Loucy (cell line): Measurements from ENCODE around the gene GPBAR1.
A peak's percentile ranks its signal among the peaks of the same experiment; 100 is the strongest.

Source experiments
- H2AFZ ChIP-seq: fragments of 200-600 bp; sonication (generic); 2 replicates; pipeline ENCODE4 v1.6.0; 2016; ENCODE audit warnings: antibody characterized with exemption, mild to moderate bottlenecking, low read length, moderate library complexity
- H3F3A ChIP-seq: fragments of 200-600 bp; 2 replicates; pipeline ENCODE4 v1.6.0; 2016; ENCODE audit warnings: antibody characterized with exemption, low read depth, mild to moderate bottlenecking
- H3K27me3 ChIP-seq: fragments of 200-600 bp; sonication (generic); 2 replicates; pipeline ENCODE4 v1.6.1; 2014; ENCODE audit warnings: low read length, mild to moderate bottlenecking; ENCODE audit not compliant: insufficient read depth, poor library complexity, severe bottlenecking
- H3K36me3 ChIP-seq: fragments of 200-600 bp; sonication (generic); 2 replicates; pipeline ENCODE4 v1.6.1; 2016; ENCODE audit warnings: low read length; ENCODE audit not compliant: insufficient read depth
- H3K4me1 ChIP-seq: fragments of 200-600 bp; sonication (generic); 2 replicates; pipeline ENCODE4 v1.5.1; 2014; ENCODE audit warnings: low read length, mild to moderate bottlenecking; ENCODE audit not compliant: insufficient read depth, poor library complexity, severe bottlenecking
- H3K4me2 ChIP-seq: fragments of 200-600 bp; sonication (generic); 2 replicates; pipeline ENCODE4 v1.6.0; 2014; ENCODE audit warnings: antibody characterized with exemption, low read length, low read depth, mild to moderate bottlenecking; ENCODE audit not compliant: poor library complexity, severe bottlenecking
- H3K4me3 ChIP-seq: fragments of 200-600 bp; sonication (generic); 2 replicates; pipeline ENCODE4 v1.5.1; 2014; ENCODE audit warnings: low read length, mild to moderate bottlenecking, mixed read lengths; ENCODE audit not compliant: poor library complexity, severe bottlenecking
- H3K79me2 ChIP-seq: fragments of 200-600 bp; sonication (generic); 2 replicates; pipeline ENCODE4 v1.6.1; 2014; ENCODE audit warnings: low read length; ENCODE audit not compliant: insufficient read depth
- H3K9ac ChIP-seq: fragments of 200-600 bp; sonication (generic); 2 replicates; pipeline ENCODE4 v1.6.0; 2014; ENCODE audit warnings: mild to moderate bottlenecking, low read depth, low read length, moderate library complexity; ENCODE audit not compliant: poor library complexity, severe bottlenecking
- H3K9me2 ChIP-seq: fragments of 200-600 bp; sonication (generic); replicated peaks from 2 replicates; pipeline ENCODE4 v1.6.1; 2016; ENCODE audit warnings: low read depth, low read length, mixed read lengths
- H3K9me3 ChIP-seq: fragments of 200-600 bp; sonication (generic); 2 replicates; pipeline ENCODE4 v1.6.1; 2014; ENCODE audit warnings: mild to moderate bottlenecking, antibody characterized with exemption, low read length, low read depth; ENCODE audit not compliant: insufficient read depth
- H4K20me1 ChIP-seq: fragments of 200-600 bp; sonication (generic); 2 replicates; pipeline ENCODE4 v1.6.0; 2014; ENCODE audit warnings: antibody characterized with exemption, low read length, mild to moderate bottlenecking; ENCODE audit not compliant: insufficient read depth, poor library complexity, severe bottlenecking
- EZH2phosphoT487 ChIP-seq: fragments of 200-600 bp; IDR thresholded peaks from 2 replicates; pipeline ENCODE4 v1.6.1; 2018; ENCODE audit warnings: antibody characterized with exemption, mild to moderate bottlenecking, moderate library complexity, borderline replicate concordance
- TF ChIP-seq, protein P1 (sequence below): fragments of 200-600 bp; sonication (generic); conservative IDR thresholded peaks from 2 replicates; pipeline ENCODE4 v1.5.1; 2014; ENCODE audit warnings: mild to moderate bottlenecking, antibody characterized with exemption, low read length

GPBAR1 gene

DNA sequence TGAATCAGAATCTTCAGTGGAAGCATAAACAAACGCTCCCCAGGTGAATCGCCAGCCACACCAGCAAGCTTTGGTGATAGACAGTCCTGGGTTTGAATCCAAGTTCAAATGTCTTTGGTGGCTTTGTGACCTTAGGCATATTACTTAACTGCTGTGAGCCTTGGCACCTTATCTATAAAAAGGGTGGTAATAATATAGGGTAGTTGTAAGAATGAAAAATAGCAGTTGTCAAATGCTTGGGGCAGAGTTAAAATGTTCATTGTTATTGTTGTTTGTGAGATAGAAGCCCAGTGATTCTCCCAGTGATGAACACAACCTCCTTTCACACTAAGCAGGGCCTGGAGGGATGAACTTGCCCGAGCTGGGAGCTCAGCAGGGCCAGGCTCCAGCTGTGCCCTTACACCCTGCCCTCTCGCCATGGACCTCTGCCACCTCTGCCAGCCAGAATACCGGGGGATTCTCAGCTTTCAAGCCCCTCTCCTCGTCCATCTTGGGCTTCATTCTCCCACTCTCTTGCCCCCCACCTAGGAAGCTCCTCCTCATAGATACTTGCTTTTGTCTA, 37.6 kb downstream of the GPBAR1 start:
- Histone ChIP-seq H3K9ac (no peak overlapping the region), H3K4me3 (no peak overlapping the region), H3K4me2 (no peak overlapping the region), H3K27me3 (no peaks in the 10 kb centered on the region), H2AFZ (no peak overlapping the region), H3K36me3 (no peaks in the 10 kb centered on the region), H3K79me2 (no peaks in the 10 kb centered on the region), H3K9me3 (no peaks in the 10 kb centered on the region), H3K4me1 (peaks cover 2% of the 10 kb centered on the region), H3F3A (no peaks in the 10 kb centered on the region), H3K9me2 (no peaks in the 10 kb centered on the region), H4K20me1 (no peaks in the 10 kb centered on the region)
- TF ChIP-seq, protein P1, sequence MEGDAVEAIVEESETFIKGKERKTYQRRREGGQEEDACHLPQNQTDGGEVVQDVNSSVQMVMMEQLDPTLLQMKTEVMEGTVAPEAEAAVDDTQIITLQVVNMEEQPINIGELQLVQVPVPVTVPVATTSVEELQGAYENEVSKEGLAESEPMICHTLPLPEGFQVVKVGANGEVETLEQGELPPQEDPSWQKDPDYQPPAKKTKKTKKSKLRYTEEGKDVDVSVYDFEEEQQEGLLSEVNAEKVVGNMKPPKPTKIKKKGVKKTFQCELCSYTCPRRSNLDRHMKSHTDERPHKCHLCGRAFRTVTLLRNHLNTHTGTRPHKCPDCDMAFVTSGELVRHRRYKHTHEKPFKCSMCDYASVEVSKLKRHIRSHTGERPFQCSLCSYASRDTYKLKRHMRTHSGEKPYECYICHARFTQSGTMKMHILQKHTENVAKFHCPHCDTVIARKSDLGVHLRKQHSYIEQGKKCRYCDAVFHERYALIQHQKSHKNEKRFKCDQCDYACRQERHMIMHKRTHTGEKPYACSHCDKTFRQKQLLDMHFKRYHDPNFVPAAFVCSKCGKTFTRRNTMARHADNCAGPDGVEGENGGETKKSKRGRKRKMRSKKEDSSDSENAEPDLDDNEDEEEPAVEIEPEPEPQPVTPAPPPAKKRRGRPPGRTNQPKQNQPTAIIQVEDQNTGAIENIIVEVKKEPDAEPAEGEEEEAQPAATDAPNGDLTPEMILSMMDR: no peak
- no peak for TF ChIP-seq EZH2phosphoT487

DNA sequence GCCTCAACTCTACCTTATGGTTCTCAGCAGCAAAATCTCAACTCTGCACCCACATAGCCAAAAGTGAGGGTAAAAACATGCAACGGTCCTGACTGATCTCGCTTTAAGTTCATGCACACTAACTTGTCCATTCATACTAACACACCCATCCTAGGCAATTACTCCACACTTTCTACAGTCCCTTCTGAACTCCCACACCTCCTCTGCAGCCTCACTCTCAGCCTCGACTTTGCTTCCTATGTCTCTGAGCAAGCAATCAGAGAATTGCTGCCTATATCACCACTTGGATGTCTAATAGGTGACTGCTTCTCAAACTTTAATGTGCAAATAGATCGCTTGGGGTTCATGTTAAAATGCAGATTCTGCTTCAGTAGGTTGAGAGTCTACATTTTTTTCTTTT, 39.3 kb downstream of the GPBAR1 start:
- no peak for TF ChIP-seq EZH2phosphoT487
- TF ChIP-seq, protein P1: no peak
- H3K79me2 ChIP-seq: no peaks in the 10 kb centered on the region

DNA sequence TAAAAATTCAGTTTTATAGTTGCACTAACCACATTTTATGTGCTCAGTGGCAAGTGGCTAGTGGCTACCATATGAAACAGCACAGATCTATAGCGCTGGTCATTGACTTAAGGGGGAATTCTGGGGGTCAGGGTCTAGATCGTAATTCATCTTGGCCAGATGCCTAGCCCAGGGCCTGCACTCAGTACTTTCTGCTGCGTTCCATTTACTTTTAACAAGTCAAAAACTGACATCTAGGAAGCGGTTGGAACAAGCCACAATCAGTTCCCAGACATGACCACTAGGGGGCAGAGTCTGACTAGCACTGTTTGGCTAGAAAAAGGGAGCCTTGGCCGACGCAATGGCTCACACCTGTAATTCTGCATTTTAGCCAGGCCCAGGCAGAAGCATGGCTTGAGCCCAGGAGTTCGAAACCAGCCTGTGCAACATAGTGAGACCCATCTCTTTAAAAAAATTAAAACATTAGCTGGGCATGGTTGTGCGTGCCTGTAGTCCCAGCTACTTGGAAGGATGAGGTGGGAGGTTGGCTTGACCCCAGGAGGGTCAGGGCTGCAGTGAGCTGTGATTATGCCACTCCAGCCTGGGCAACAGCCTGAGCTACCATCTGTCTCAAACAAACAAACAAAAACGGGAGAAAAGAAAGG, 40.5 kb downstream of the GPBAR1 start:
- Histone ChIP-seq H3K4me1 (peaks cover 2% of the 10 kb centered on the region), H3K79me2 (no peaks in the 10 kb centered on the region), H3F3A (no peaks in the 10 kb centered on the region), H2AFZ (peak overlapping the region; percentile 98), H3K4me3 (no peak overlapping the region), H3K4me2 (no peak overlapping the region), H3K9me2 (no peaks in the 10 kb centered on the region), H3K9ac (peak overlapping the region; percentile 68), H3K36me3 (no peaks in the 10 kb centered on the region), H3K27me3 (no peaks in the 10 kb centered on the region), H4K20me1 (no peaks in the 10 kb centered on the region), H3K9me3 (no peaks in the 10 kb centered on the region)
- no peak for TF ChIP-seq EZH2phosphoT487
- TF ChIP-seq, protein P1: peak; percentile 92

More for the DNA sequence above, 39.3 kb downstream of the GPBAR1 start:
- H3K27me3 ChIP-seq: no peaks in the 10 kb centered on the region
- no peaks in the 10 kb centered on the region for H4K20me1 ChIP-seq
- H3K9ac ChIP-seq: no peak overlapping the region
- no peak overlapping the region; the same call in 1 of the 2 replicates for H2AFZ ChIP-seq
- no peak overlapping the region for H3K4me2 ChIP-seq
- H3K4me1 ChIP-seq: peaks cover 2% of the 10 kb centered on the region
- H3K4me3 ChIP-seq: no peak overlapping the region
- no peaks in the 10 kb centered on the region for H3K9me3 ChIP-seq
- no peaks in the 10 kb centered on the region for H3F3A ChIP-seq
- no peaks in the 10 kb centered on the region for H3K36me3 ChIP-seq
- H3K9me2 ChIP-seq: no peaks in the 10 kb centered on the region
